Activated CD4-positive, alpha-beta T cell treated with anti-CD3 and anti-CD28 coated beads for 1 hour (primary cell): Measurements from ENCODE around the gene PHOSPHO1.

ENCODE experiments used
- DNase-seq: peaks from one replicate; pipeline ENCODE4 v3.0.0-alpha.2; 2020

Gene PHOSPHO1

GRCh38 chr17:49242813-49243212 is 12.2 kb upstream of the PHOSPHO1 start:
- DNase-seq, result no peak

GRCh38 chr17:49241692-49242397 is 11.3 kb upstream of the PHOSPHO1 start:
- DNase-seq, result no peak

GRCh38 chr17:49241040-49241439 is 10.5 kb upstream of the PHOSPHO1 start:
- DNase-seq, result no peak

GRCh38 chr17:49240619-49241018 is 10.0 kb upstream of the PHOSPHO1 start:
- no peak for DNase-seq

- no peak for DNase-seq
Observed at GRCh38 chr17:49239963-49240362, 9.4 kb upstream of the PHOSPHO1 start.

GRCh38 chr17:49235896-49236295 is 5.3 kb upstream of the PHOSPHO1 start:
- no peak for DNase-seq

GRCh38 chr17:49234509-49235080 is 4.0 kb upstream of the PHOSPHO1 start:
- no peak for DNase-seq

GRCh38 chr17:49231563-49231894 is 942 bp upstream of the PHOSPHO1 start:
- DNase-seq, result no peak

GRCh38 chr17:49229805-49230600 is 584 bp downstream of the PHOSPHO1 start:
- DNase-seq, result no peak

GRCh38 chr17:49229076-49229804 is 1.3 kb downstream of the PHOSPHO1 start:
- no peak for DNase-seq

- DNase-seq, result peak; percentile 69
Observed at GRCh38 chr17:49227436-49228261, 2.9 kb downstream of the PHOSPHO1 start.

- no peak for DNase-seq
Observed at GRCh38 chr17:49226771-49227435, 3.7 kb downstream of the PHOSPHO1 start.

GRCh38 chr17:49225554-49226236 is 4.9 kb downstream of the PHOSPHO1 start:
- no peak for DNase-seq

GRCh38 chr17:49224997-49225337 is 5.6 kb downstream of the PHOSPHO1 start:
- DNase-seq, result no peak

- peak; percentile 24 for DNase-seq
Observed at GRCh38 chr17:49224198-49224996, 6.2 kb downstream of the PHOSPHO1 start.

- DNase-seq, result peak; percentile 50
Observed at GRCh38 chr17:49223517-49224197, 6.9 kb downstream of the PHOSPHO1 start.

- no peak for DNase-seq
Observed at GRCh38 chr17:49223168-49223516, 7.4 kb downstream of the PHOSPHO1 start.

- DNase-seq, result no peak
Observed at GRCh38 chr17:49219987-49220386, 10.6 kb downstream of the PHOSPHO1 start.

- peak; percentile 13 for DNase-seq
Observed at GRCh38 chr17:49218941-49219913, 11.4 kb downstream of the PHOSPHO1 start.
